OCI-LY1 (cell line): Measurements from ENCODE around the gene PNPLA3.

Experiments
- CTCF ChIP-seq: fragments of 200-600 bp; sonication (generic), shearing (Covaris generic); IDR thresholded peaks from 2 replicates; pipeline ENCODE4 v1.5.1; 2017; ENCODE audit warnings: mild to moderate bottlenecking, antibody characterized with exemption, low read length, moderate library complexity, mixed read lengths
- EZH2 ChIP-seq: fragments of 200-600 bp; sonication (generic), shearing (Covaris generic); IDR thresholded peaks from 2 replicates; pipeline ENCODE4 v1.8.0; 2017; ENCODE audit warnings: borderline replicate concordance, mixed run types, mild to moderate bottlenecking, antibody characterized with exemption, low read length, moderate library complexity, mixed read lengths

GRCh38 chr22:43946384-43946667 lies 22.7 kb downstream of the PNPLA3 start:
- TF ChIP-seq CTCF (no peak), EZH2 (no peak)
